Right renal cortex interstitium (tissue), 3 donors: ENCODE data around the gene TNFRSF19. TPM values are rescaled to one million over a fixed set of nuclear protein-coding genes. Genes with fewer than 3 reads are reported as not detected.

Experiments used
- DNase-seq, 3 donors: peaks; one replicate each; pipeline ENCODE4 v3.0.0-alpha.2; 2013; ENCODE audit warnings: low read depth in 3 of 3, low spot score in 2 of 3
- polyA plus RNA-seq, 3 donors: library from polyadenylated mRNA; unstranded; fragments of 120-200 nt; gene quantifications; one replicate each; pipeline ENCODE4 v1.2.1, GENCODE V29; 2013; ENCODE audit not compliant: insufficient read length in 3 of 3

The TNFRSF19 gene
- polyA plus RNA-seq, 3 donors: 50.3 to 55.2 (median 55.0) TPM

DNA sequence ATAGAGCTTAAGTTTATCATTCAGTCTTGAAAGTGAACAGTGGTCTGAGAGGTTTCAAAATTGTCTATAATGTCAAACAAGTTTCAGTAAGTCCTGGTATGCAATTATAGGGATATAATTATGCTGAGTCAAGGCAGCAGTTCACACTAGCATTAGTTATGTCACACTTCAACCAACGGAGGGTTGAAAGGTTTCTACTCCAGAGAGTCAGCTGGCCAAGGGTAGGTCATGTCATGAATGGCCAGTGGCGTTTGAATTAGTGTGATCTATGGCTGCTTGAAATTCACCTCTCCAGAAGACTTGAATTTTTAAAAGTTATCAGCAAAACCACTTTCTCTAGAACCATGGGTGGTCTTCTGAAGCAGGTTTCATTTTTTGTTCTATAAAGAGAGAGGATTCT lies 108.6 kb downstream of the TNFRSF19 start:
- no peak for DNase-seq

DNA sequence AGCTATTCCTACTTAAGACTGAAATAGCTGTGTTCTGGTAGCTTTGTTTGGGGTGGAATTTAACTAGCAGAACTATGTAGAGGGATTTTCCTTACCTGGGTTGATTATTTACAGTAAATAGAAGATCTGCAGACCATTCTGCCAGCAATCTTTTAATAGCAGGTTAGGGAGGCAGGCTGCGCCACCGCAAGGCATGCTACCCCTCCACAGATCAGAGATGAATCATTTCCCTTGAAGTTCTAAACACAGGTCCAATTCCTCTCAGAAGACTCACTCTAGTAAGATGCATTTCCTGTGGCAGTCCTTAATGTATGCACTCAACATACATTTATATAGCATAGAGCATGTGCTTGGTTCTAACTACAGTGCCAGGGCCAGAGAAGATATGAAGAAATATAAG lies 109.0 kb downstream of the TNFRSF19 start:
- DNase-seq: no peak

DNA sequence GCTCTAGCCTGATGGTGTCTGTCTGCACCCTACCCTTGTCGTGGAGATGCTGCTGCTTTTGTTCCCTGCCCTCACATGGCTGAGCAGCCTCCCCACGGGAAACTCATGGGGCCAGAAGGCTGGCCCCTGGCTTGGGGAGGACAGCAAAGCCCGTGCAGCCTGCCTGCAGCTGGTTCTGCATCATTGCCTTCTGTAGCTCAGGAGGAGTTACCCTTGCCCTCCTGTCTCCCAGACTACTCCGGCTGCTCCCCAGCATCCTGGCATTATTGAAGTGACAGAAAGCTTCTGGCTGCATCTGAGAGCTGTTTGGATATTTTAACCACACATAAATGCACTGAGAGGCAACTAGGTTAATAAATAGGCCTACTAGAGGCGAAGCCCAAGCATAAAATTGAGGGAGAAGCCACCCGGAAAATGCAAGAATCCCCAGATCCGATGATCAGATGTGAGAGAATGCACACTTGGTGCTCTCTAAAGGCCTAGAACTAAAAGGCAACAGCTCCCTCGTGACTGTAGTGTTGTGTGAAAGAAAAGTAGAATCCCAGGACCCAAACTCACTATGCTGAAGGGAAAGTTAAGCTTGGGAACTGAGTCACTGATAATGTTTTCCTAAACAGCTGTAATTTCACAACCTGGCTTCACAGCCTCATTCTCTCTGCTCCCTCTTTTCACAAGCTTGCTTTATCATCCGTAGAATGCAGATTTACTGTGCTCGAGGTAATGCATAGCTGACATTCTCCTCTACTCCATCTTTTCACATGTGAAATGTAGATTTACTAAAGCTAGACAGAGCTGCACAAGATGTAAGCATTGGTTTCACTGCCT lies 110.8 kb downstream of the TNFRSF19 start:
- no peak for DNase-seq

DNA sequence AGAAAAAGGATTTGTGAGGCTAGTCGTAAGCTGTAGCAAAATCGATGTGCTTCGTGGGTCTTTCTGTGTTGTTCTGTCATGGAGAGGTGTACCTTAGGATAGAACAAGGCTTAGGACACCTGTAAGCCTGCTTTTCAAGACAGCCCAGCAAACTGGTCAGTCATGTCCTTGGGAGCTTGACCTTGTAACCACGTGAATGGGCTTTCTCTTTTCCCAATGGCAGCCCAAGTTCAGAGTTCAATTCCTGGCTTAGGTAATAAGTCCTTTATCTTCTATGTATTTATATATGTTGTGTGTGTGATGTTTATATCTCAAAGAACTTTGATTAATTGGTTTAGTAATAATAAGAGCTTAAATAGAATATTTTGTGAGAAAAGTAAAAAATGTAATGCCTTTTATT lies 112.9 kb downstream of the TNFRSF19 start:
- DNase-seq: no peak

DNA sequence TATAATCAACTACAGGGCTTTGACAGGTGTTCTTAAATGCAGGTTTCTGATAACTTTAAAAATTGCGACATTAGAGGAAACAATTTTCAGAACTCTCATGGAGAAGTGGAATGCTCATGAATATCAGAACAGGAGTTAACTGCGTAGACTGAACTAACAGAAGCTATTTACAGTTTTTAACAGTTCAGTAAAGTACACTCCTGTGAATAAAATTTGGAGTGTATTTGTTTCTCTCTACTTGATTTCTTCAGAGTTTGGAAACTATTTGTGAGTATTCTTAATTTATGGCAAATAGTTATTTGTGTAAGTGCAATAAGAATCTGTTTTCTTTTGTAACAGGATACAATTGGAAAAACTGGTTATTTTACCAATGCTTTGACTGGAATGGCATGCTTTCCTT lies 114.4 kb downstream of the TNFRSF19 start:
- no peak for DNase-seq

DNA sequence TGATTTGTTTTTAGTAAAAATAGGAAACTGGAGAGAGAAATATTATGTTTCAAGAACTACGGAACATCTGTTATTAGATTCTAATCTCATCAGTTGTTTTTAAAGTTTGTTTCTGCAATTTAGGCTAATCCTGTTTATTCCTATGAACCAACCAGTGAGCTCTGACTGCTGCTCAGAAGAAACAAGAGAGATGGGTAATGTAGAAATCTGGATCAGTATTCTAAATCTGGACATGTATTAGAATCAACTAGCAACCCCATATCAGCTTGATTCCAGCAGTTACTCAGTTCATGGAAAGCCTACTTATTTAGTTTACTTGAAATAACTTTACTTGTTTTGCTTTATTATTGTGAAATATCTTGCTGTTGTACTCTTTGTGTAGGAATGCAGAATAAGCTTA lies 115.2 kb downstream of the TNFRSF19 start:
- DNase-seq: no peak

DNA sequence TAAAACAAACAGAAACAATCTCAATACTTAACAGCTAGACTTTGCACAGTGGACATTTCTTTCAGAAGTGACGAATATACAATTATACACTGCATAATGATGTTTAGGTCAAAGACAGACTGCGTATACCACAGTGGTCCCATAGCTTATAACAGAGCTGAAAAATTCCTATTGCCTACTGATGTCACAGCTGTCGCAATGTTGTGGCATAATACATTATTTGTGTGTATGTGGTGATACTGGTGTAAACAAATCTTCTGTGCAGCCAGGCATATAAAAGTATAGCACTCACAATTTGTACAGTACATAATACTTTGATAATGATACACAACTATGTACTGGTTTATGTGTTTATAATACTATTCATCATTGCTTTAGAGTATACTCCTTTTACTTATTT lies 116.7 kb downstream of the TNFRSF19 start:
- no peak for DNase-seq

DNA sequence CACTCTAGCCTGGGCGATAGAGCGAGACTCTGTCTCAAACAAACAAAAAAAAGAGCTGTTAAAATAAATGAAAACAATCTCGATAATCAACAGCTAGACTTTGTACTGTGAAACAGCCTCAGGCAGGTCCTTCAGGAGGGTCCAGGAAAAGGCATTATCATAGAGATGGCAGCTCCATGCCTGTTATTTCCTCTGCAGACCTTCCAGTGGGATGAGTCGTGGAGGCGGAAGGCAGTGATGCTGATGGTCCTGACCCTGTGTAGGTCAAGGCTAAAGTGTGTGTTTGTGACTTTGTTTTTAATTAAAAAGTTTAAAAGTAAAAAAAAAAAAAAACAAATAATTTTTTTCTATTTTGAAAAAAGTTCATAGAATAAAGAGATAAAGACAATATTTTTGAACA lies 117.4 kb downstream of the TNFRSF19 start:
- no peak for DNase-seq

DNA sequence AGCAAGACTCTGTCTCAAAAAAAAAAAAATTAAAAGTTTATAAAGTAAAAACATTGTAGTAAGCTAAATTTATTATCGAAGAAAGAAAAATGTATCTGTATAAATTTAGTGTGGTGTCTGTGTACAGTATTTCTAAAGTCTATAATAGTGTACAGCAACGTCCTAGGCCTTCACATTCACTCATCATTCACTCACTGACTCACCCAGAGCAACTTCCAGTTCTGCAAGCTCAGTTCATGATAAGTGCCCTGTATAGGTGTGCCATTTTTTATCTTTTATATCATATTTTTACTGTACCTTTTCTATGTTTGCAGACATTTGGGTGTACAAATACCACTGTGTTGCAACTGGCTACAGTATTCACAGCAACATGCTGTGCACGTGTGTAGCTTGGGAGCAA lies 118.1 kb downstream of the TNFRSF19 start:
- DNase-seq: no peak

DNA sequence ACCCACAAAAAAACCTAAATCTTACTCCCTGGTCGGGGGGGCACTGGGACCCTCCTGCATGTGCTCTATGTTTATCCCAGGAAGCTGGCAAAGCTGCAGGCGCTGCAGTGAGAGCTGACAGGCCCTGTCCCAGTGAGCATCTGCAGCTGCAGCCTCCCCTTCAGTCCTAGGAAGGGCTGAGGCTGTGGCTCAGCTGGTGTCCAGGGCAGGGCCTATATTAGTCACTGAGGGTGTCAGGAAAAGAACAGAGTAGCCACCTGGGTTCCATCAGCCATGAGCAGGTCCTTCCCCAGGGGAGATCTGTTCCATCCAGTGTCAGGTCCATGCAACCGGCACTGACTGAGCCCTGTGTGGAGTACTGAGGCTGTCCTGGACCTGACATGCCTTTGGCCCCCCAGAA lies 120.5 kb downstream of the TNFRSF19 start:
- no peak for DNase-seq

DNA sequence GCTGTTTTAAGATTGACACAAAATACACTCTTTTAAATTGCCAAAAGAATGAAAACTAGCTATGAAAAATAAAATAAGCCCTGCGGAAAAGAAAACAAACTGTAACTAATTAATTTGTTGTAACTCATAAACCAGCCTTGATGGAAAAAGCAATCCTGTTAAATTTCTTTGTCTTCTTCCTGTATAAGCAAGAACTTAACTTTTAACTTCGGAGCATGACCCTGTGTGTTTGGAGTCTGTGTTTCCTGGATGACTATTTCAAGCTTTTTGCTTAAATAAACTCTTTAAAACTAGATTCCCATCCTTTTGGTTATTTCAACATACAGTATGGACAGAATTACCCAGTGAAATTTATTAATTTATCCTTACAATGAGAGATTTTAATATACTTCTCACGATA lies 122.6 kb downstream of the TNFRSF19 start:
- no peak for DNase-seq

DNA sequence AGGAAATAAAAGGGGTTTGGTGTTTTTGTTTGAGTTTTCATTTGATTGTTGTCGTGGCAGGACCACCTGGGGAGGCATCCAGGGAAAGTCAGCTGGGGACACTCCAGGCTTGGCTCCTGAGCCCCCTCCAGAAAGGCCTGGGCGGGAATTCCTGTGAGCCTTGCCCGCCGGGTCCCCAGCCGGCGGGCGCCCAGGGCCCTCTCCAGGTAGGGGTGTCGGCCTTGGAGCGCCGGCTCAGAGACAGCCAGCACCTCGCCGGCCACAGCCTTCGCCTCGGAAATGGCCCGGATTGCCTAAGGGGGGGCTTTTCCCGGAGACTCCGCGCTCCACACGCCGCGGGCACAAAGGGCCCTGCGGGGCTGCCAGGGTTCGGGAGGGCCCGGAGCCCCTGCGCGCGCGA lies 125.0 kb downstream of the TNFRSF19 start:
- no peak for DNase-seq

DNA sequence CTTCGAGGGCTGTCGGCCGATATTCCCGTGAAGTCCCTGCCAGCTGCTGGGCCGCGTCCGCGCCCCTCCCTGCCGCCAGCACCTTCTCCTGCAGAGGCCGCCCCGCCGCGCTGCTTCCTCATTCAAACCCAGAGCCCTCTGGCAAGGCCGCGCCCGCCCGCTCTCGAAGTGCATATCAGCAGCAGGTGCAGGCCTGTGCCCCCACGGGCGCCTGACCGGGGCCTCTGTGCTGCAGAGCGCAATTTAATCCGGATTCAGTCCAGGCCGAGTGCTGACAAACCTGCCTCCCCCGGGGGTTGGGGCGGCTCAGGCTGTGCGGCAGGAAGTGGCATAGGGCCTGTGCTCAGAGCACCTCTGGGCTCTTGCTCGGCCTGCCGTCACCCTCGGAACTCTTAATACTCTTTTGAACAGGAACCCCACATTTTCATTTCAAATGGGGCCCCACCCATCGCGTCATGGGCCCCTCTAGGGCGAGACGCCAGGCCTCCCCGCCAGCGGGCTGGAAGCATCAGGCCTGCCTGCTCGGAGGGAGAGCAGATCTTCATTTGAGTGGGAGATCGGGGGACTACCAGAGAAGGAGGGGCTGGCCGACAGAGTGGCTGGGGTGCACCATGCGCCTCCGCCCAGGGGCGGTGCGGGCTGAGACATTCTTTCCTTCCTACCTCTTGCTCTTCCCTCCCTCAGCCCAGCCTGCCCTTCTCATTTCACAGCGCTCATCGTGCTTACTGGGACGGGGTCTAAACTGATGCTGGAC lies 125.7 kb downstream of the TNFRSF19 start:
- DNase-seq: no peak

DNA sequence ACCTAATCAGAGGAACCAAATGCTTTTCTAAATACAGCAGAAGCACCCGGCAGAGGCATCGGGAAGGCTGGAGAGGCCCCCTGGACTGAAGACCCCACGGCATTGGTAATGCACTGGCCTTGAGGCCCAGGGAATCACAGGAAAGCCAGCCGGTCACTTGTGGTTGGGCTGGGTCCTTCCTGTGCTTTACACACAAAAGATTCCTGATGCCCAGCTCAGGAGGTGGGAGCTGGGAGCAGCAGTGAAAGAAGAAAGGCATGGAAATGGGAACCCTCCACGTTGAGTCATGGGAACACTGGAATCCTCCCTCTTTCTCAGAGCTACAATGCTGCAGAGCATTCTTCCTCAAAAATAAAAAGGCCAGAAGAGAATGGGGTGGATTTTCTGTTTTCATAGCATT lies 126.4 kb downstream of the TNFRSF19 start:
- DNase-seq: no peak

DNA sequence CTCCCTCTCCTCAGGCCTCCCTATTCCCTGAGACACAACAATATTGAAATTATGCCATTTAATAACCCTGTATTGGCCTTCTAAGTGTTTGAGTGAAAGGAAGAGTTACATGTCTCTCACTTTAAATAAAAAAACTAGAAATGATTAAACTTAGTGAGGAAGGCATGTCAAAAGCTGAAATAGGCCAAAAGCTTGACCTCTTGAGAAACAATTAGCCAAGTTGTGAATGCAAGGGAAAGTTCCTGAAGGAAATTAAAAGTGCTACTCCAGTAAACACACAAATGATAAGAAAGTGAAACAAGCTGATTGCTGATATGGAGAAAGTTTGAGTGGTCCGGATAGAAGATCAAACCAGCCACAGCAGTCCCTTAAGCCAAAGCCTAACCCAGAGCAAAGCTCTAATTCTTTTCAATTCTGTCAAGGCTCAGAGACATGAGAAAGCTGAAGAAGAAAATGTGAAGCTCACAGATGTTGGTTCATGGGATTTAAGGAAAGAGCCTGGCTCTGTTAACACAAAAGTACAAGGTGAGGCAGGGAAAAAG lies 127.6 kb downstream of the TNFRSF19 start:
- no peak for DNase-seq

DNA sequence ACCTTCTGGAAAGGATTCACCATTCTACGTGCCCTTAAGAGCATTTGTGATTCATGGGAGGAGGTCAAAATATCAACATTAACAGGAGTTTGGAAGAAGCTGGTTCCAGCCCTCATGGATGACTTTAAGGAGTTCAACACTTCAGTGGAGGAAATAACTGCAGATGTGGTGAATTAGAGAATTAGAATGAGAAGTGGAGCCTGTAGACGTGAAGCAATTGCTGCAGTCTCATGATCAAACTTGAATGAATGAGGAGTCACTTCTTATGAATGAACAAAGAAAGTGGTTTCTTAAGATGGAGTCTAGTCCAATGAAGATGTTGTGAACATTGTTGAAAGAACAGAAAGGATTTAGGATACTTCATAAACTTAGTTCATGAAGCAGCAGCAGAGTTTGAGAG lies 129.1 kb downstream of the TNFRSF19 start:
- no peak for DNase-seq

DNA sequence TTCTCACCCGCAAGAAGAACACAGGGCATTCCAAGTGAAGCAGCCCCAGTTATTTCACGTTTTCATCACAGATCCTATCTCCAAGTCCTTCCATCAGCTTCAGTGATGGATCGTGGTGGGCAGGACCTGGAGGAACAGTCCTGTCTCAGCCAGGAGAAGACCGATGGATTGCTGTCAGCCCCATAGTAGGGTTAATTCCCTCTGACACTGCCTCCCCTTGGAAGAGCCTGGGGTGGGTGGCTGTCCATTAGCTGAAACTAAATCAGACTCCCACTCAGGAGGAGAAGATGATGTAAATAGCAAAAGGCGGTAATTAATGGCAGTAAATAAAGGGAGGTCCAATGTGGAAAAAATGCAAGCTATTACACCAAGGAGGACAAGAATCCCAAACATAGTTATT lies 131.0 kb downstream of the TNFRSF19 start:
- DNase-seq: no peak

DNA sequence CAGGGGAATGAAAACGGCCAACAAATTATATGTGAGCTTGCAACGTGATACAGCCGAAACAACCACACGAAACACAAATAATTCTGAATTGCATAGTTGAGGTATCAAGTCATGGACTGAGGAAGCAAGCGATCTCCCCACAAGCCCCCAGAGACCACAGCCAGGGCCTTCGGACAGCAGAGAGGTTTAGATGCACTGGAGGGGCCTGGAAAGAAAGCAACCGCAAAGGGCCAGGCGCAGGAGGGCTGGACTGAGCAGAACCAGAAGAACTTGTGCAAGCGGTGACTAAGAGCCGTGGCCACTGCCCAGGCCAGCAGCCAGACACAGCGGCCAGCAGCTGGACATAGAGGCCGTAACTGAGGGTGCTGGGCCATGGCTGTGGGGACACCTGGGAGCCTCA lies 131.4 kb downstream of the TNFRSF19 start:
- DNase-seq: no peak

DNA sequence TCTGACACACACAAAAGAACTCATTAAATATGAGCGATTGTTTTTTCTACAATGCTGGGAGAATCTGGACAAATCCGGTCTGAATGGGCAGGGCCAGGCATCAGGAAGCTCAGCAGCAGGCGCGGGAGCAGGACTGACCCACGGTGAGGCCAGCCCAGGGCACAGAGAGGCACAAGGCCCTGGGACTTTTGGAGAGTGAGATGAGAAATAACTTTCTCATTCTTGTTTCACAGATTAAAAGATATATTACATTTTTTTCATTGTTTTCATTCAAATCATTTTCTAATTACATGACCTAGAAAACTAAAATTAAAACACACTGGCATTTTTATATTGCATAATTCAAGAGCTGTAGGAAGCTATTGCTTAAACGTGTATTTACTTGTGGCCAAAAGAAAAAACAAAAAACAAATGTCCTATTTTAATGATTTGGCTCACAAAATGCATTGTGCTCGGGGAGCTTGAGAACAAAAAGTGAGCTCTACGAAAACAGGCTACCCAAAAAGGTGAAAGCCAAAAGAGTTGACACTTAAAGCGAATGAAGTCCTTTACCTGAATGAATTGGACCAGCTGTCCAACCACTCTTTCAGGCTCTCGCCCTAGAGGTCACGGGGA lies 133.1 kb downstream of the TNFRSF19 start:
- no peak for DNase-seq

DNA sequence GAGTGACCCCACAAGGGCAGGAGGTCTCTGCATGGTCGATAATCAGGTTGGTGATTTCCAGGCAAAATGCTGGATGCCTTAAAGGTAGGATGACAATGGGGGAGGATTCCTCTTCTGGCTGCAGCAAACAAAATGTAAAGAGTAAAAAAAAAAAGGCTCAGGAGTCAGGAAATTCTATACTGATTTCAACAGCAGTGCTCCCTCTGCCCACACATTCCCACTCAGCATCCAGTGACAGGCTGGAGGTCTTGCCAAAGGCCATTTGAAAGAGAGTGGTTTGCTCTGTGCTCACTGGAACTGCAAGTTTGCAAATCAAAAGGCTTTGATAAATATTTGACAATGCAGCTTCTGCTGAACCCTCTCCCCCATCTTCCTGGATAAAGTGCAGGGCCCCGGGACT lies 135.4 kb downstream of the TNFRSF19 start:
- DNase-seq: no peak

DNA sequence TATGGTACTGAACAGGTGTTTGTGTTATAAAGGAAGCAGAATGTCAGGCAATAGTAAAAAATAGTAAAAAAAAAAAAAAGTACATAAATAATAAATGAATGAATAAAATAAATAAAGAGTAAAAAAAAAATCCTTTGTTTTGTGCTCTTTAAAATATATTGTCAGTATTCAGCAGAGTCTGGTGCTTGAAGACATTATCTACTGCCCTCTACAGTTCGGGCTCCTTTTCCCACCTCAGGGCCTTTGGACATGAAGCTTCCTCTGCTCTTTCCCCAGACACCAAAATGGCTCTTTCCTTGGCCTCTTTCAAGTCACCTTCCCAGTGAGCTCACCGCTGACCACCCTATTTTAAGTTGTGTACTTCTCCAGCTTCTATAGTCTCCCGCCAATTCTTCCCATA lies 137.5 kb downstream of the TNFRSF19 start:
- DNase-seq: no peak

DNA sequence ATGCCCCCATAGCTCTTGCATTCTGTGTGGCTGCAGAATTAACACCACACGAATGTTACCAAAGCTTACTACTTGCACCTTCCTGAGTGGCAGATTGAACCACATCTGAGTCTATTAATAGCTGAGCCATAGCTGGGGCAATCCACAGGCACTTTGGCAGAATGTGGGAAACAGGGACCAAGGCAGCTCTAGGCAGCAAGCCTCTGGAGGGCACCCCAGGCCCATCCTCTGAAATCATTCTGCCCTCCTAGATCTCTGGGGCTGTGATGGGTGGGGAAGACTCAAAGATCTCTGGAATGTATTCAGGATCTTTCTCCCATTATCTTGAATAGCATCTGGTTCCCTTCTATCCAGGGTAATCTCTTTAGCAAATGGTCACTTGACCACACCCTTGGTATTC lies 139.3 kb downstream of the TNFRSF19 start:
- DNase-seq: no peak
